Parathyroid adenoma (tissue), 2 donors: ENCODE results near the gene ABCC8.

Experiments used
- H2AFZ ChIP-seq: fragments of 300-600 bp; sonication (generic); one replicate; pipeline ENCODE4 v1.7.0; 2017; ENCODE audit warnings: antibody characterized with exemption, mild to moderate bottlenecking
- H3K27ac ChIP-seq: fragments of 300-600 bp; sonication (generic); one replicate; pipeline ENCODE4 v1.7.0; 2017
- H3K27me3 ChIP-seq: fragments of 300-600 bp; sonication (generic); one replicate; pipeline ENCODE4 v1.7.0; 2017; ENCODE audit warnings: low read length; ENCODE audit not compliant: control insufficient read depth, insufficient read depth
- H3K36me3 ChIP-seq: fragments of 300-600 bp; sonication (generic); one replicate; pipeline ENCODE4 v1.7.0; 2017; ENCODE audit warnings: low read length; ENCODE audit not compliant: control insufficient read depth, insufficient read depth
- H3K4me1 ChIP-seq: fragments of 300-600 bp; sonication (generic); one replicate; pipeline ENCODE4 v1.7.0; 2017; ENCODE audit warnings: control low read depth
- H3K4me2 ChIP-seq: fragments of 300-600 bp; sonication (generic); one replicate; pipeline ENCODE4 v1.7.0; 2017; ENCODE audit warnings: low read length
- H3K4me3 ChIP-seq: fragments of 300-600 bp; sonication (generic); one replicate; pipeline ENCODE4 v1.7.0; 2017; ENCODE audit warnings: low read depth, low read length
- H3K79me2 ChIP-seq: fragments of 300-600 bp; sonication (generic); one replicate; pipeline ENCODE4 v1.7.0; 2017; ENCODE audit warnings: control low read depth
- H3K9ac ChIP-seq: fragments of 300-600 bp; sonication (generic); one replicate; pipeline ENCODE4 v1.7.0; 2017; ENCODE audit warnings: mild to moderate bottlenecking
- H3K9me3 ChIP-seq: fragments of 300-600 bp; sonication (generic); one replicate; pipeline ENCODE4 v1.7.0; 2017; ENCODE audit warnings: low read length; ENCODE audit not compliant: control insufficient read depth
- CTCF ChIP-seq: fragments of 300-600 bp; sonication (generic); IDR thresholded peaks from one replicate; pipeline ENCODE4 v1.7.0; 2017; ENCODE audit warnings: antibody characterized with exemption, mild to moderate bottlenecking
- donor health status: primary hyperparathyroidism.

ABCC8 gene

GRCh38 chr11:17415523-17416104, 61.0 kb downstream of the ABCC8 start:
- H3K4me3 ChIP-seq: no peak overlapping the region
- TF ChIP-seq CTCF: no peak
- no peak overlapping the region for H3K4me2 ChIP-seq
- no peaks in the 10 kb centered on the region for H3K79me2 ChIP-seq
- no peaks in the 10 kb centered on the region for H3K27me3 ChIP-seq
- H3K9ac ChIP-seq: no peak overlapping the region
- H3K9me3 ChIP-seq: no peaks in the 10 kb centered on the region
- H3K27ac ChIP-seq: no peak overlapping the region
- no peaks in the 10 kb centered on the region for H3K36me3 ChIP-seq
- H3K4me1 ChIP-seq: no peaks in the 10 kb centered on the region
- no peak overlapping the region for H2AFZ ChIP-seq

- Histone ChIP-seq H3K4me1 (no peaks in the 10 kb centered on the region), H3K27me3 (no peaks in the 10 kb centered on the region), H3K9ac (no peak overlapping the region), H3K79me2 (no peaks in the 10 kb centered on the region), H3K27ac (no peak overlapping the region), H3K9me3 (no peaks in the 10 kb centered on the region), H3K36me3 (no peaks in the 10 kb centered on the region), H3K4me3 (no peak overlapping the region), H2AFZ (no peak overlapping the region), H3K4me2 (no peak overlapping the region)
- no peak for TF ChIP-seq CTCF
These were observed 61.7 kb downstream of the ABCC8 start for GRCh38 chr11:17414992-17415391.

GRCh38 chr11:17414317-17414737, 62.3 kb downstream of the ABCC8 start:
- no peak overlapping the region for H2AFZ ChIP-seq
- H3K79me2 ChIP-seq: no peaks in the 10 kb centered on the region
- no peaks in the 10 kb centered on the region for H3K36me3 ChIP-seq
- no peaks in the 10 kb centered on the region for H3K27me3 ChIP-seq
- H3K27ac ChIP-seq: no peak overlapping the region
- H3K4me2 ChIP-seq: no peak overlapping the region
- TF ChIP-seq CTCF: no peak
- no peak overlapping the region for H3K9ac ChIP-seq
- no peak overlapping the region for H3K4me3 ChIP-seq
- no peaks in the 10 kb centered on the region for H3K9me3 ChIP-seq
- no peaks in the 10 kb centered on the region for H3K4me1 ChIP-seq

- Histone ChIP-seq H3K36me3 (no peaks in the 10 kb centered on the region), H3K27ac (no peak overlapping the region)
These were observed 63.0 kb downstream of the ABCC8 start for GRCh38 chr11:17413414-17414316.

More at GRCh38 chr11:17413414-17414316, 63.0 kb downstream of the ABCC8 start:
- H3K79me2 ChIP-seq: no peaks in the 10 kb centered on the region
- H3K9ac ChIP-seq: no peak overlapping the region
- H2AFZ ChIP-seq: no peak overlapping the region
- no peak overlapping the region for H3K4me3 ChIP-seq
- no peaks in the 10 kb centered on the region for H3K9me3 ChIP-seq
- H3K4me2 ChIP-seq: no peak overlapping the region
- no peaks in the 10 kb centered on the region for H3K4me1 ChIP-seq
- no peaks in the 10 kb centered on the region for H3K27me3 ChIP-seq
- TF ChIP-seq CTCF: no peak
